HG03066 (cell line): ENCODE measurements around the gene CELA2B.

Experiments
- ATAC-seq: cut with Tn5 transposase; IDR thresholded peaks from one replicate; pipeline ENCODE4 v1.9.1; 2021; ENCODE audit warnings: low read depth; ENCODE audit not compliant: unreplicated experiment

Gene CELA2B

GRCh38 chr1:15523104-15524020 lies 47.5 kb downstream of the CELA2B start:
- no peak for ATAC-seq

DNA sequence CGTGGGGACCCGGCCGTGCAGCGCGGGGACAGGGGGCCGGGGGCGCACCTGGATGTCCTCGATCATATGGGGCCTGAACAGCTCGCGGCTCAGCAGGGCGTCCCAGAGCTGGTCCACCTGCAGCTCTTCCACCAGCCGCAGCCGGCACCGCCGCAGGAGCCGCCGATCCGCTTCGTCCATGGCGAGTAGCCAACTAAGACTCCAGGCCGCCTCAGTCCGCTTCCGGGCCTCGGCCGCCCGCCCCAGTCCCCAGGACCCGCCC lies 48.0 kb downstream of the CELA2B start, which contains the start of gene CASP9:
TSS of gene CASP9 (minus strand) at position 195 of the 262 bp plus-strand sequence. CDS start at position 180, 15 bp downstream.
- peak; percentile 1 for ATAC-seq

- peak; percentile 40 for ATAC-seq
These were observed 48.6 kb downstream of the CELA2B start for GRCh38 chr1:15524283-15525049.

DNA sequence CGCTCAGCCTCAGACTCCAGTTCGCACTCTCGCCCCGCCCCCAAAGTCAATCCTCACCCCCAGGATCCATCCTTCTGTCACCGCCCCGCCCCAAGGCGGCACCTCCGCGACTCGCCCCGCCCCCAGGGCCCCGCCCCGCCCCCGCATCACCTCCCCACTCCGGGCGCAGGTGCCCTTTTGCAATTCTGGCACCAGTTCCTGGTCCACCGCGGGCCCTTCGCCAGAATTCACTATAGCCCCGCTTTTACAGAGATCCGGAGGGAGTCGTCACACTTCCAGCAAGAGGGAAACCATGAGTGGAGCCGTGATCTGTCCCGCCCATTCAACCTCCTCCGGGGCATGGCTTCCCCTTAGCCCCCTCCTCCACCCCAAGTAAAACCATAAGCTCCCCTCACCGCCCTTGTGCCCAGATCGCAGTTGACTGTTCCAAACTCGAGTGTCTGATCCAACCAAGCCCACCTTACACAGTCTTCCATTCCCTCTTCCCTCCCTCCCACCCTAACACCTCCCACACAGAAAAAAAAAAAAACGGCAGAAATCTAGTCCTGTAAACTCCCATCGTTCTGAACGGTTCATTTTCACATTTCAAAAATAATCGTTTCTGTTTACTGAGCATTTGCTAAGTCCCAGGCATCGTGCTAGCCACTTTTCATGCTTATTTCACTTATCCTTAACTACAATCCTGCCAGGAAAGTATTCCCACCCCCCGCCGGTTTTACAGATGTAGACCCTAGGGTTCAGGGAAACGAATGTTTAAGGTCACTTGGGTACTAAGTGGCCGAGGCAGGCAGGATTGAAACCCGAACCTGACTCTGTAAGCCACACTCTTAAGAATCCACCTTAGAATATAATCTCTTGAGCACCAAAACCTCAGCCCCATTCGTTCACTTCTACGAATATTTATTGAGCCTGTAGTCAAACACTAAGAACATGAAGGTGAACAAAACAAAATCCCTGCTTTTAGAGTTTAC lies 49.4 kb downstream of the CELA2B start:
- ATAC-seq, result peak; percentile 37

GRCh38 chr1:15526021-15526489 lies 50.2 kb downstream of the CELA2B start:
- ATAC-seq, result no peak

DNA sequence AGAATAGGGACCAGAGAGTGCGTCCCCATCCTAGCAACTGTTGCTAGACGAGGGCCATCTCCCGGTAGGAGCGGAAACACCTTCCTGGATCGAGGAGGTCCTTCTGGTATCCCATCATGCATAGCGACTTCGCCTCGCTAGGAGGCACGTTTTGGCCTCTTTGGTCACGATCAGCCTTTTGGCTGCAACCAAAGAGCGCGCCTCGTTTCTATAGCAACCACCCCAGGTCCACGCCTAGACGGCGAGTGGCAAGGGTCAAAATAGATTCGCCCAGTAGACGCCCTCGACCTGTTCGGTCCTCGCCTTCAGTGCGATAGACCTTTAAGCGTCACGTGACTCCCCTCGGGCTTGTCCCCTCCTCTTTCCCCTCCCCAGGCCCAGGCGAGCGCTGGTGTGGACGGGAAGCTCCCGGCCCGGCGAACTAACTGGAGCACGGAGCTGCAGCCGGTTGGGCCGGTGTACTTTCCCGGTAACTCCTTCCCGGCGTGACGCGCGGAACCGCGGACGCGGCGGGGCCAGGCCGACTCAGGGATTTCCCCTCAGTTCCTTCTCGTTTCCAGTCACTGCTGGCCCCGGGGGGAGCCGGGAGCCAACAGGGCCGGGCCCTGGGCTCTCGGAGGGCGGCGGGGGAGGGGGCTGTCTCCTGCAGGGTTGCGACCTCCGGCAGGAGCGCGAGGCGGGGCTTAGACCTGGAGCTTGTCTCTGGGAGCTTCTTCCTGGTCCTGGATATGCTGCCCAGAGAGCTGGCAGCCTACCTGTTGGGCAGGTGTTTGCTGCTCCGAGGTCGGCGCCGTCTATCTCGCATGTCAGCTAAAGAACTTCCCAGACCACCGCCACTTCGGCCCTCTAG lies 50.8 kb downstream of the CELA2B start, which contains the start of gene DNAJC16:
TSS of gene DNAJC16 (plus strand) at position 359 of the 850 bp plus-strand sequence. CDS start 2,258 bp downstream, outside the sequence.
- ATAC-seq, result peak; percentile 51

DNA sequence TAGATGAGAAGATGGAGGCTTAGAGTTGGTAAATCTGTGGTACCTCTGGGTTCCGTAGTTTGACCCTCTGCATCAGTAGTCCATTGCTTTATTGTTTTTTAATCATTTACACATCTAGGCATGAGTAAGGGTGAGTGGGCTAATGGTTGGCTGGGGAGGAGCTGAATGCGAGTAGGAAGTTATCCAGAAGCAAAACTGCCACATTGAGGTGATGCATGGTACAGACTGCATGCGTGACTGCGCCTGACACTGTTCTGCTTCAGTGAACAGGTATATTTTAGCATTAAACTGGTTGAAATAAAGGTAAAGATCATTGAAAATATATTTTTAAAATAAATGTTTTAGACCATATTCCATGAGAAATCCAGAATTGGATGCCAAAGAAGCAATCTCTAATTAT lies 55.1 kb downstream of the CELA2B start:
- ATAC-seq, result no peak

GRCh38 chr1:15531682-15532081 lies 55.8 kb downstream of the CELA2B start:
- no peak for ATAC-seq

GRCh38 chr1:15538771-15539170 lies 62.9 kb downstream of the CELA2B start:
- no peak for ATAC-seq

GRCh38 chr1:15540186-15540585 lies 64.3 kb downstream of the CELA2B start:
- ATAC-seq, result no peak
